ENCODE results near the gene RELB.

GRCh38 chr19:45056831-45057230 lies 55.6 kb downstream of the RELB start:
- TF ChIP-seq REST (IDR thresholded peaks at IDR 0.05; ENCODE audit: borderline replicate concordance): no peak
- TF ChIP-seq, protein P1, sequence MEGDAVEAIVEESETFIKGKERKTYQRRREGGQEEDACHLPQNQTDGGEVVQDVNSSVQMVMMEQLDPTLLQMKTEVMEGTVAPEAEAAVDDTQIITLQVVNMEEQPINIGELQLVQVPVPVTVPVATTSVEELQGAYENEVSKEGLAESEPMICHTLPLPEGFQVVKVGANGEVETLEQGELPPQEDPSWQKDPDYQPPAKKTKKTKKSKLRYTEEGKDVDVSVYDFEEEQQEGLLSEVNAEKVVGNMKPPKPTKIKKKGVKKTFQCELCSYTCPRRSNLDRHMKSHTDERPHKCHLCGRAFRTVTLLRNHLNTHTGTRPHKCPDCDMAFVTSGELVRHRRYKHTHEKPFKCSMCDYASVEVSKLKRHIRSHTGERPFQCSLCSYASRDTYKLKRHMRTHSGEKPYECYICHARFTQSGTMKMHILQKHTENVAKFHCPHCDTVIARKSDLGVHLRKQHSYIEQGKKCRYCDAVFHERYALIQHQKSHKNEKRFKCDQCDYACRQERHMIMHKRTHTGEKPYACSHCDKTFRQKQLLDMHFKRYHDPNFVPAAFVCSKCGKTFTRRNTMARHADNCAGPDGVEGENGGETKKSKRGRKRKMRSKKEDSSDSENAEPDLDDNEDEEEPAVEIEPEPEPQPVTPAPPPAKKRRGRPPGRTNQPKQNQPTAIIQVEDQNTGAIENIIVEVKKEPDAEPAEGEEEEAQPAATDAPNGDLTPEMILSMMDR (IDR thresholded peaks at IDR 0.05; ENCODE audit: poor library complexity, severe bottlenecking): no peak
- no peak for TF ChIP-seq POLR2AphosphoS5 (IDR thresholded peaks at IDR 0.05)
- TF ChIP-seq SMC3 (conservative IDR thresholded peaks at IDR 0.05; ENCODE audit: poor library complexity): no peak
- no peak for TF ChIP-seq MXI1 (conservative IDR thresholded peaks at IDR 0.05; ENCODE audit: poor library complexity, severe bottlenecking)
- no peak for TF ChIP-seq EZH2 (IDR thresholded peaks at IDR 0.05; ENCODE audit: borderline replicate concordance, insufficient read depth, low read length, poor library complexity, severe bottlenecking)
- TF ChIP-seq RAD21 (conservative IDR thresholded peaks at IDR 0.05): no peak
- TF ChIP-seq EP300 (conservative IDR thresholded peaks at IDR 0.05; ENCODE audit: poor library complexity, severe bottlenecking): no peak
- no peak for TF ChIP-seq TAF1 (IDR thresholded peaks at IDR 0.05; ENCODE audit: low read depth)

Data from neural cell (in vitro differentiated cells).